Neuronal stem cell (in vitro differentiated cells): ENCODE data around the gene MARK4.

ENCODE experiments used
- DNase-seq: peaks from one replicate; pipeline ENCODE4 v3.0.0-alpha.2; 2013; ENCODE audit warnings: low spot score
- H2AFZ ChIP-seq: one replicate; pipeline ENCODE4 v1.6.1; 2013; ENCODE audit warnings: mild to moderate bottlenecking, low read length, inconsistent platforms
- H2AK5ac ChIP-seq: 2 replicates; pipeline ENCODE4 v1.6.1; 2013; ENCODE audit warnings: low read depth, mild to moderate bottlenecking, inconsistent platforms, low read length, moderate library complexity, mixed read lengths
- H2BK120ac ChIP-seq: 2 replicates; pipeline ENCODE4 v1.6.1; 2013; ENCODE audit warnings: low read depth, mild to moderate bottlenecking, inconsistent platforms, low read length, moderate library complexity, mixed read lengths
- H2BK12ac ChIP-seq: one replicate; pipeline ENCODE4 v1.6.1; 2013; ENCODE audit warnings: low read length, inconsistent platforms
- H2BK15ac ChIP-seq: 2 replicates; pipeline ENCODE4 v1.6.1; 2013; ENCODE audit warnings: mild to moderate bottlenecking, low read length, inconsistent platforms, mixed read lengths
- H2BK5ac ChIP-seq: one replicate; pipeline ENCODE4 v1.6.1; 2013; ENCODE audit warnings: inconsistent platforms, mild to moderate bottlenecking, low read length, moderate library complexity
- H3K14ac ChIP-seq: one replicate; pipeline ENCODE4 v1.6.1; 2013; ENCODE audit warnings: low read length, inconsistent platforms
- H3K18ac ChIP-seq: 2 replicates; pipeline ENCODE4 v1.6.1; 2013; ENCODE audit warnings: low read length, inconsistent platforms
- H3K23ac ChIP-seq: 2 replicates; pipeline ENCODE4 v1.6.1; 2013; ENCODE audit warnings: low read depth, mild to moderate bottlenecking, mixed read lengths, low read length, inconsistent platforms; ENCODE audit not compliant: poor library complexity
- H3K27ac ChIP-seq: replicated peaks from 3 replicates; pipeline ENCODE4 v1.5.1; 2013; ENCODE audit warnings: low read length, inconsistent platforms
- H3K27me3 ChIP-seq, 3 experiments: 2 replicates each; pipeline ENCODE4 v1.6.1; 2013; ENCODE audit warnings: low read length in 3 of 3, mild to moderate bottlenecking in 2 of 3, inconsistent platforms in 1 of 3, low read depth in 1 of 3, mixed read lengths in 1 of 3, moderate library complexity in 1 of 3; ENCODE audit not compliant: control insufficient read depth in 3 of 3, insufficient read depth in 3 of 3
- H3K36me3 ChIP-seq, 2 donors: replicated peaks in 1 of 2; 2 replicates each; pipeline ENCODE4 v1.6.1; 2013; ENCODE audit warnings: low read length in 2 of 2; ENCODE audit not compliant: control insufficient read depth in 2 of 2, insufficient read depth in 2 of 2
- H3K4ac ChIP-seq: 2 replicates; pipeline ENCODE4 v1.6.1; 2013; ENCODE audit warnings: inconsistent platforms, mild to moderate bottlenecking, low read length, moderate library complexity
- H3K4me1 ChIP-seq, 2 donors: 1 replicate in 1 of 2; 2 replicates in 1 of 2; pipeline ENCODE4 v1.6.1; 2013; ENCODE audit warnings: low read length in 2 of 2, low read depth in 1 of 2; ENCODE audit not compliant: control insufficient read depth in 2 of 2, insufficient read depth in 1 of 2
- H3K4me2 ChIP-seq: one replicate; pipeline ENCODE4 v1.6.1; 2013; ENCODE audit warnings: mild to moderate bottlenecking, low read length, inconsistent platforms; ENCODE audit not compliant: insufficient read depth, poor library complexity, severe bottlenecking
- H3K4me3 ChIP-seq, 2 donors: 2 replicates each; pipeline ENCODE4 v1.5.1; 2013; ENCODE audit warnings: low read length in 2 of 2, mild to moderate bottlenecking in 2 of 2, inconsistent platforms in 1 of 2, moderate library complexity in 1 of 2
- H3K79me1 ChIP-seq: one replicate; pipeline ENCODE4 v1.6.1; 2013; ENCODE audit warnings: low read depth, mild to moderate bottlenecking, inconsistent platforms, low read length, moderate library complexity
- H3K9ac ChIP-seq: one replicate; pipeline ENCODE4 v1.6.1; 2013; ENCODE audit warnings: mild to moderate bottlenecking, low read depth, low read length, inconsistent platforms; ENCODE audit not compliant: poor library complexity
- H3K9me3 ChIP-seq, 2 donors: replicated peaks in 1 of 2; 2 replicates each; pipeline versions ENCODE3 to v1.6.1; 2013; ENCODE audit warnings: low read length in 2 of 2, mild to moderate bottlenecking in 2 of 2, inconsistent platforms in 1 of 2, low read depth in 1 of 2, mixed read lengths in 1 of 2, moderate library complexity in 1 of 2; ENCODE audit not compliant: control insufficient read depth in 2 of 2, insufficient read depth in 1 of 2
- H4K8ac ChIP-seq: one replicate; pipeline ENCODE4 v1.6.1; 2013; ENCODE audit warnings: low read depth, mild to moderate bottlenecking, inconsistent platforms, low read length, moderate library complexity
- H4K91ac ChIP-seq: one replicate; pipeline ENCODE4 v1.6.1; 2013; ENCODE audit warnings: low read length, low read depth, mild to moderate bottlenecking, inconsistent platforms; ENCODE audit not compliant: poor library complexity
- WGBS, 2 donors: extraction: QIAGEN DNeasy Blood & Tissue Kit; methylation state at CpG; one replicate each; pipeline ENCODE4 v1.1.7; 2013; ENCODE audit warnings: missing lambda C conversion rate in 2 of 2, mixed read lengths in 1 of 2; ENCODE audit not compliant: insufficient read length in 2 of 2, insufficient replicate concordance in 1 of 2; ENCODE audit errors: extremely low coverage in 2 of 2; 5-methylcytosine and 5-hydroxymethylcytosine counted together

MARK4 gene

DNA sequence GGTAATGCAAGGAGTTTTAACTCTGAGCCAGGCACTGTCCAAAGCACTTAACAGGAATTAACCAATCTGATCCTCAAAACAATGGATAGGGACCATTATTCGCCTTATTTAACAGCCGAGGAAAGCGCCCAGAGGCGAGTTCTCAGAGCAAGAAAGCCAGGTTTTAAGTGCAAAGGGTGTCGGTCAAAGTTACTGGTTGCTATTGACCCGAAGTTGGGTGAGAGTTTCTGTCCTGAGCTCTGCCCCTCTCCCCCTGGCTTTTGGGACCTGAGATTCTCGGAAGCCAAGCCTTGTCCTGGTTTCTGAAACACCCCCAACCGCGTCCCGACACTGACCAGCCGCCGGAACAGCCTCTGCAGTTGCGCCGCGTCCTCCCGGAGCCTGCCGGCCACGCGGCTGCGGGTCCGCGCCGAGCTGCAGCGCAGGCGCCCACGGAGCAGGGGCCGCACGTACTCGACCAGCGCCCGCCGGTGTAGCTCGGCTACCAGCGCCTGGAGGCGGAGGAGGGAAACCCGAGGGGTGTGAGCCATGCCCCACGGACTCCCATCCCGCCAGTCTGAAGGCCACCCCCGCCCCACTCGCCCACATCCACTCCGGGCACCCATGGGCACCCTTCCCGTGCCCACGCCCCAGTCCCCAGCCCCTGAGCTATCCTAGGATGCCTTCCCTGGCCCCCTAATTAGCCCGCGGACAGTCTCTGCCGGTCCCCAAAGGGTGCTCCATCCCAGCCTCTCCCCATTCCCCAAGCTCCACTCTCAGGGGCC lies 33.7 kb upstream of the MARK4 start:
- Histone ChIP-seq H3K4ac (no peak overlapping the region), H3K14ac (peak overlapping the region; percentile 94), H2BK5ac (no peak overlapping the region), H2BK12ac (no peak overlapping the region), H3K27ac (no peak overlapping the region), H3K9me3 (peaks cover 0 to 2% of the 10 kb centered on the region in 2 donors), H3K18ac (peak overlapping the region; percentile 80), H3K27me3 (peaks cover 21 to 55% (median 23%) of the 10 kb centered on the region in 3 experiments), H4K91ac (no peak overlapping the region), H2AFZ (peak overlapping the region; percentile 82), H3K36me3 (no peaks in the 10 kb centered on the region), H3K79me1 (peaks cover 2% of the 10 kb centered on the region), H2BK120ac (no peak overlapping the region), H3K4me2 (peak overlapping the region; percentile 47), H2BK15ac (no peak overlapping the region), H3K9ac (peak overlapping the region; percentile 13), H3K4me1 (peaks cover 3 to 5% of the 10 kb centered on the region in 2 donors), H2AK5ac (no peak overlapping the region), H4K8ac (peak overlapping the region; percentile 45), H3K23ac (peak overlapping the region; percentile 87), H3K4me3 (no peak overlapping the region)
- no CpG with 5 or more reads among the region's 46 CpGs for WGBS, 2 donors
- DNase-seq = no peak

DNA sequence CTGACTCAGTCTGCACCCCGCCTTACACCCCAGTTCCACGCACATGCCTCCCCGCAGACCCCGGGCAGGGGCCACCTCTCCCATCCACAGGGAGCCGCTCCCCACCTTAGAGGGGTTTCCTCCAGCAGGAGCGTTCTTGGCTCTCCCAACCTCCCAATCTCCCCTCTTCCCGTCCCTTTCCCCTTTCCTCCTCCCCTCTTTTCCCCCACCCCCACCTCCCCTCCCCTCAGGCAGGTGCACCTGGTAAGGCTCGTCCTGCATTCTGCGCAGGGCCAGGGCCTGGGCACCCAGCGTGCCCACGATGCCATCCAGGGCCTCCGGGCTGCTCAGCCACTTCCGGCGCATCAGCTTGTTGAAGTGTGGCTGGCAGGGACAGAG lies 33.1 kb upstream of the MARK4 start:
- no CpG with 5 or more reads among the region's 14 CpGs for WGBS, 2 donors
- Histone ChIP-seq H3K4me2 (no peak overlapping the region), H2BK120ac (no peak overlapping the region), H3K36me3 (no peaks in the 10 kb centered on the region), H3K23ac (no peak overlapping the region), H3K14ac (no peak overlapping the region), H3K27ac (no peak overlapping the region), H3K27me3 (peaks cover 21 to 55% (median 23%) of the 10 kb centered on the region in 3 experiments), H3K18ac (no peak overlapping the region), H3K4ac (no peak overlapping the region), H3K9ac (no peak overlapping the region), H3K4me3 (no peak overlapping the region), H3K79me1 (peaks cover under 1% of the 10 kb centered on the region), H3K9me3 (peaks cover 0 to 2% of the 10 kb centered on the region in 2 donors), H4K91ac (no peak overlapping the region), H4K8ac (no peak overlapping the region), H2BK15ac (no peak overlapping the region), H2BK12ac (no peak overlapping the region), H2AFZ (peak overlapping the region; percentile 82), H3K4me1 (peaks cover 3 to 5% of the 10 kb centered on the region in 2 donors), H2AK5ac (no peak overlapping the region), H2BK5ac (no peak overlapping the region)
- no peak for DNase-seq

DNA sequence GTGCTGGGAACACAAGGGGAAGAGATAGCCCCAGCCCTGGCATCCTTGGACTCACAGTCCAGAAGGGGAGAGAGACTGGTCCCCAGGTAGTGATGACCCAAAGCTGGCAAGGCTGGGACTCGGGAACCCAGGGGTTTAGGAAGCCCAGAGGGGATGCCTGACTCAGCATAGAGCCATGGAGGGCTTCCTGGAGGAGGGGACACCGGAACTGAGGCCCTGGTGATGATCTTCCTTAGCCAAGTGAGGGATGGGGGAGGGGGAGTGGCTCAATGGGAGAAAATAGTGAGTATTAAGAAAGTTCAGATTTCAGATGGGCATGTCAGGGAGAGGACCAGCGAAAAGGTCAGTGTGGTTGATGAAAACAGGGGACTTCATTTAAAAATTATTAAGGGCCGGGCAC lies 32.6 kb upstream of the MARK4 start:
- Histone ChIP-seq H4K8ac (no peak overlapping the region), H3K18ac (no peak overlapping the region), H2AFZ (no peak overlapping the region), H3K27ac (no peak overlapping the region), H4K91ac (no peak overlapping the region), H3K23ac (no peak overlapping the region), H3K27me3 (peaks cover 21 to 55% (median 23%) of the 10 kb centered on the region in 3 experiments), H2BK120ac (no peak overlapping the region), H3K9ac (no peak overlapping the region), H3K36me3 (no peaks in the 10 kb centered on the region), H2BK12ac (no peak overlapping the region), H3K4me3 (no peak overlapping the region), H3K14ac (no peak overlapping the region), H3K4me2 (no peak overlapping the region), H2BK15ac (no peak overlapping the region), H2BK5ac (no peak overlapping the region), H3K79me1 (no peaks in the 10 kb centered on the region), H3K4ac (no peak overlapping the region), H3K4me1 (peaks cover 3 to 5% of the 10 kb centered on the region in 2 donors), H3K9me3 (peaks cover 0 to 2% of the 10 kb centered on the region in 2 donors), H2AK5ac (peak overlapping the region; percentile 56)
- no peak for DNase-seq
- WGBS, 2 donors = no CpG with 5 or more reads among the region's 4 CpGs

DNA sequence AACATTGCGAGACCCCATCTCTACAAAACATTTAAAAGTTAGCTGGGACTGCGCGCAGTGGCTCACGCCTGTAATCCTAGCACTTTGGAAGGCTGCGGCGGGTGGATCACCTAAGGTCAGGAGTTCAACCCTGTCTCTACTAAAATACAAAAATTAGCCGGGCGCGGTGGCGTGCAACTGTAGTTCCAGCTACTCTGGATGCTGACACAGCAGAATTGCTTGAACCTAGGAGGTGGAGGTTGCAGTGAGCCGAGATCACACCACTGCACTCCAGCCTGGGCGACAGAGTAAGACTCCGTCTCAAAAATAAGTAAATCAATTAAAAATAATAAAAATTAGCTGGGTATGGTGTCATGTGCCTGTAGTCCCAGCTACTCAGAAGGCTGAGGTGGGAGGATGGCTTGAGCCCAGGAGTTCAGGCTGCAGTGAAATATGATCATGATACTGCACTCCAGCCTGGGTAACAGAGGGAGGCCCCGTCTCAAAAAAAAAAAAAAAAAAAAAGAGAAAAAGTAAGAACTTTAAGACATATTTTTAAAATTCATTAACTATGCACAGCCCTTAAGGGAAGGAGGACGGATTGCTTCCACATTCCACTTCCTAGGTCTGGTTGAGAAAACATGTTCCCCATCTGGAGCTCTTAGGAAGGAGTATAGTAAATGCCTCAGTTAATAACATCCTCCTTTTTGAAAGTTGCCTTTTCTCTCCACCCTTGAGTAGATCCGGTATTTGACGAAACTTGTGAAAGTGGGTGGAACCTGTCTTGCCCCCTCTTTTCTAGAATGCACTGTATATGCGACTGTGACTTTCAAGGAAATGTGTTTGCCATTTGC lies 31.9 kb upstream of the MARK4 start:
- no CpG with 5 or more reads among the region's 18 CpGs for WGBS, 2 donors

More for the DNA sequence above, 31.9 kb upstream of the MARK4 start:
- Histone ChIP-seq H4K8ac (no peak overlapping the region), H4K91ac (no peak overlapping the region), H3K4me3 (no peak overlapping the region), H3K14ac (no peak overlapping the region), H2BK12ac (no peak overlapping the region), H2AFZ (no peak overlapping the region), H2BK120ac (no peak overlapping the region), H3K9ac (no peak overlapping the region), H3K27me3 (peaks cover 21 to 54% (median 23%) of the 10 kb centered on the region in 3 experiments), H2BK5ac (no peak overlapping the region), H3K4me1 (peaks cover 3 to 5% of the 10 kb centered on the region in 2 donors), H3K36me3 (no peaks in the 10 kb centered on the region), H3K79me1 (no peaks in the 10 kb centered on the region), H3K18ac (no peak overlapping the region), H3K27ac (no peak overlapping the region), H3K4ac (no peak overlapping the region), H3K4me2 (no peak overlapping the region), H2AK5ac (no peak overlapping the region), H3K23ac (no peak overlapping the region), H2BK15ac (no peak overlapping the region), H3K9me3 (peaks cover 0 to 2% of the 10 kb centered on the region in 2 donors)
- no peak for DNase-seq
